GM20000 (cell line): ENCODE results near the gene HESX1.

ENCODE experiments used
- DNase-seq: peaks from one replicate; pipeline ENCODE4 v3.0.0; 2012; ENCODE audit warnings: low spot score
- CTCF ChIP-seq: IDR thresholded peaks from 2 replicates; pipeline ENCODE4 v1.5.1; 2012; ENCODE audit warnings: mild to moderate bottlenecking, control low read depth; ENCODE audit errors: extremely low read depth, missing control alignments

HESX1 gene

GRCh38 chr3:57227204-57227929, 27.6 kb upstream of the HESX1 start, which contains the start of gene APPL1:
APPL1 (plus strand) TSS chr3:57227729; CDS start chr3:57227884, 155 bp downstream.
- TF ChIP-seq CTCF, result no peak
- DNase-seq, result peak; percentile 99

- TF ChIP-seq CTCF, result no peak
These were observed 26.4 kb upstream of the HESX1 start for GRCh38 chr3:57226176-57226575.

GRCh38 chr3:57224856-57225255, 25.1 kb upstream of the HESX1 start:
- no peak for TF ChIP-seq CTCF
- no peak for DNase-seq

More at GRCh38 chr3:57226176-57226575, 26.4 kb upstream of the HESX1 start:
- DNase-seq, result no peak

- DNase-seq, result no peak
- peak; percentile 7 for TF ChIP-seq CTCF
These were observed 22.1 kb upstream of the HESX1 start for GRCh38 chr3:57221883-57222282.

- TF ChIP-seq CTCF, result no peak
- DNase-seq, result peak; percentile 20
These were observed 6.6 kb upstream of the HESX1 start for GRCh38 chr3:57206423-57206822.

GRCh38 chr3:57194641-57195040, 5.1 kb downstream of the HESX1 start:
- TF ChIP-seq CTCF, result no peak
- no peak for DNase-seq

GRCh38 chr3:57192028-57192427, 7.8 kb downstream of the HESX1 start:
- TF ChIP-seq CTCF, result no peak
- DNase-seq, result no peak
